PFSK-1 (cell line): ENCODE results near the gene SH2D4B.

Source experiments
- POLR2AphosphoS5 ChIP-seq: IDR thresholded peaks from 2 replicates; pipeline ENCODE4 v1.6.1; 2012; ENCODE audit warnings: low read depth, mild to moderate bottlenecking, control low read depth, low read length, moderate library complexity
- SIN3A ChIP-seq: IDR thresholded peaks from 2 replicates; pipeline ENCODE4 v1.6.1; 2012; ENCODE audit warnings: mild to moderate bottlenecking, low read length, moderate library complexity, borderline replicate concordance; ENCODE audit not compliant: insufficient read depth

DNA sequence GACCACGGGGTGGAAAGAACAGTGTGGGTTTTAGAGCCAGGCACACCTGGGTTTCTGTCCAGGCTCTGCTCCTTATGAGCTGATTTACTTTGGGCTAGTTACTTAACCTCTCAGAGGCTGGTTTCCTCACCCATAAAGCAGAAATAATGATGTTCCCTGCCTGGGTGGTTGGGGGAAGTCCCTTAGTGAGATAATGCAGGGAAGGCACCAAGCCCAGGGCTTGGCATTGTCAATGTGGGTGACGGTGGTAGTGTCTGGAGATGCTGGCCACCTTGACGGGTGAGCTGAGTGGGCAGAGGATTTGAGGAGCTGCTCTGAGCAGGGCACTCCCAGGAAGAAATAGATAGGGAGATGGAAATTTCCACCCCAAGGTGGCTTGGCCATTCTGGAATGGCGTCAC lies 65.2 kb downstream of the SH2D4B start:
- TF ChIP-seq SIN3A (no peak), POLR2AphosphoS5 (no peak)
